IMR-90 (cell line): ENCODE measurements around the gene FGB. TPM values are rescaled to one million over a fixed set of nuclear protein-coding genes. Genes with fewer than 3 reads are reported as not detected.

ENCODE experiments used
- ATAC-seq: fragments of 200-7000 bp; cut with Tn5 transposase; 2 replicates; pipeline ENCODE4 v1.9.1; 2020; ENCODE audit warnings: low read depth, mild to moderate bottlenecking, moderate library complexity
- BruUV-seq: library from RNA; stranded (reverse); fragments of 400-500 nt; replicated peaks from 2 replicates; lab custom pipeline; 2021; lab: Mats Ljungman, UMichigan
- CTCF ChIA-PET: fragments of 300-600 bp; formaldehyde crosslinking; extraction: SDS; loops from one replicate; lab custom pipeline; 2021; ENCODE audit warnings: antibody characterized with exemption; lab: Yijun Ruan, JAX
- POLR2A ChIA-PET: fragments of 300-600 bp; sonication (Branson Sonifier 250); formaldehyde crosslinking; loops from one replicate; lab custom pipeline; 2022; ENCODE audit warnings: antibody characterized with exemption; ENCODE audit not compliant: unreplicated experiment; lab: Charles Lee
- DNase-seq: peaks from one replicate; pipeline ENCODE4 v3.0.0; 2013
- H2AFZ ChIP-seq: replicated peaks from 2 replicates; pipeline ENCODE3; 2013; ENCODE audit warnings: low read length, mild to moderate bottlenecking; ENCODE audit not compliant: poor library complexity
- H2AK5ac ChIP-seq: 2 replicates; pipeline ENCODE4 v1.6.1; 2013; ENCODE audit warnings: low read depth, low read length, inconsistent platforms
- H2AK9ac ChIP-seq: replicated peaks from 2 replicates; pipeline ENCODE3; 2013; ENCODE audit warnings: mild to moderate bottlenecking, low read depth, low read length, moderate library complexity; ENCODE audit not compliant: poor library complexity
- H2BK120ac ChIP-seq: 2 replicates; pipeline ENCODE4 v1.6.1; 2013; ENCODE audit warnings: low read depth, low read length, inconsistent platforms
- H2BK15ac ChIP-seq: 3 replicates; pipeline ENCODE4 v1.6.1; 2013; ENCODE audit warnings: low read depth, low read length, inconsistent platforms
- H2BK20ac ChIP-seq: 2 replicates; pipeline ENCODE4 v1.6.1; 2013; ENCODE audit warnings: low read depth, mild to moderate bottlenecking, inconsistent platforms, low read length, moderate library complexity
- H2BK5ac ChIP-seq: 2 replicates; pipeline ENCODE4 v1.6.1; 2013; ENCODE audit warnings: mild to moderate bottlenecking, low read depth, low read length, inconsistent platforms; ENCODE audit not compliant: poor library complexity, severe bottlenecking
- H3K14ac ChIP-seq: replicated peaks from 2 replicates; pipeline ENCODE4 v1.6.1; 2013; ENCODE audit warnings: low read depth, low read length, inconsistent platforms
- H3K18ac ChIP-seq: 2 replicates; pipeline ENCODE4 v1.6.1; 2013; ENCODE audit warnings: low read depth, low read length, control low read depth
- H3K23ac ChIP-seq: 2 replicates; pipeline ENCODE4 v1.6.1; 2013; ENCODE audit warnings: low read depth, low read length, inconsistent platforms
- H3K27ac ChIP-seq: 2 replicates; pipeline ENCODE4 v1.5.1; 2013; ENCODE audit warnings: mild to moderate bottlenecking, control low read depth, low read length; ENCODE audit not compliant: insufficient read depth
- H3K27me3 ChIP-seq: 2 replicates; pipeline ENCODE4 v1.6.1; 2013; ENCODE audit warnings: low read length; ENCODE audit not compliant: control insufficient read depth, insufficient read depth
- H3K36me3 ChIP-seq: 2 replicates; pipeline ENCODE4 v1.6.1; 2013; ENCODE audit warnings: low read length, mixed read lengths; ENCODE audit not compliant: control insufficient read depth, insufficient read depth
- H3K4ac ChIP-seq: 2 replicates; pipeline ENCODE4 v1.6.1; 2013; ENCODE audit warnings: low read depth, low read length, inconsistent platforms
- H3K4me1 ChIP-seq: 2 replicates; pipeline ENCODE4 v1.6.1; 2013; ENCODE audit warnings: low read length, mixed read lengths; ENCODE audit not compliant: control insufficient read depth, insufficient read depth
- H3K4me2 ChIP-seq: 2 replicates; pipeline ENCODE4 v1.6.1; 2013; ENCODE audit warnings: low read depth, mild to moderate bottlenecking, control low read depth, low read length, moderate library complexity
- H3K4me3 ChIP-seq: 2 replicates; pipeline ENCODE4 v1.5.1; 2013; ENCODE audit warnings: low read depth, mild to moderate bottlenecking, control low read depth, low read length, moderate library complexity; ENCODE audit not compliant: insufficient read depth
- H3K56ac ChIP-seq: 2 replicates; pipeline ENCODE4 v1.6.1; 2013; ENCODE audit warnings: low read length, inconsistent platforms; ENCODE audit not compliant: insufficient read depth; ENCODE audit errors: extremely low read depth
- H3K79me1 ChIP-seq, 2 experiments: 2 replicates each; pipeline ENCODE4 v1.6.1; 2013; ENCODE audit warnings: low read length in 2 of 2, inconsistent platforms in 1 of 2, low read depth in 1 of 2
- H3K9ac ChIP-seq: 2 replicates; pipeline ENCODE4 v1.6.1; 2013; ENCODE audit warnings: low read depth, low read length, control low read depth
- H3K9me1 ChIP-seq: 2 replicates; pipeline ENCODE4 v1.6.1; 2013; ENCODE audit warnings: low read length, inconsistent platforms; ENCODE audit not compliant: insufficient read depth
- H3K9me3 ChIP-seq: 2 replicates; pipeline ENCODE4 v1.6.1; 2013; ENCODE audit warnings: low read length; ENCODE audit not compliant: control insufficient read depth, insufficient read depth
- H4K20me1 ChIP-seq: 2 replicates; pipeline ENCODE4 v1.6.1; 2013; ENCODE audit warnings: low read length, inconsistent platforms; ENCODE audit not compliant: insufficient read depth
- H4K5ac ChIP-seq: 2 replicates; pipeline ENCODE4 v1.6.1; 2013; ENCODE audit warnings: mild to moderate bottlenecking, low read depth, low read length, control low read depth
- H4K8ac ChIP-seq, 2 experiments: 2 replicates each; pipeline ENCODE4 v1.6.1; 2013; ENCODE audit warnings: low read depth in 2 of 2, low read length in 2 of 2, control low read depth in 1 of 2, inconsistent platforms in 1 of 2
- H4K91ac ChIP-seq: 2 replicates; pipeline ENCODE4 v1.6.1; 2013; ENCODE audit warnings: low read depth, low read length, inconsistent platforms; ENCODE audit not compliant: insufficient read depth
- BHLHE40 ChIP-seq: fragments of 150-350 bp; IDR thresholded peaks from 2 replicates; pipeline ENCODE4 v1.6.1; 2016; ENCODE audit warnings: mild to moderate bottlenecking, low read depth, low read length
- CEBPB ChIP-seq: IDR thresholded peaks from 2 replicates; pipeline ENCODE4 v1.6.1; 2012; ENCODE audit warnings: low read depth, low read length, improper control_type of control experiment
- MAZ ChIP-seq: IDR thresholded peaks from 2 replicates; pipeline ENCODE4 v1.6.1; 2012; ENCODE audit warnings: low read depth, mild to moderate bottlenecking, low read length, improper control_type of control experiment, moderate library complexity, borderline replicate concordance
- MXI1 ChIP-seq: IDR thresholded peaks from 2 replicates; pipeline ENCODE4 v1.6.1; 2012; ENCODE audit warnings: low read depth, mild to moderate bottlenecking, low read length, moderate library complexity, borderline replicate concordance
- NFE2L2 ChIP-seq: fragments of 150-350 bp; IDR thresholded peaks from 2 replicates; pipeline ENCODE4 v1.6.1; 2016; ENCODE audit warnings: low read depth, mild to moderate bottlenecking, low read length
- RCOR1 ChIP-seq: IDR thresholded peaks from 2 replicates; pipeline ENCODE4 v1.6.1; 2012; ENCODE audit warnings: mild to moderate bottlenecking, low read length, improper control_type of control experiment; ENCODE audit not compliant: insufficient replicate concordance
- RFX5 ChIP-seq: IDR thresholded peaks from 2 replicates; pipeline ENCODE4 v1.8.0; 2012; ENCODE audit warnings: low read depth, mild to moderate bottlenecking, low read length, moderate library complexity
- WGBS, 2 experiments: methylation state at CpG; one replicate each; pipeline versions ENCODE4 v1.1.5 to v1.1.7; 2013; ENCODE audit warnings: missing lambda C conversion rate in 2 of 2; ENCODE audit not compliant: insufficient read length in 1 of 2; ENCODE audit errors: extremely low coverage in 2 of 2; 5-methylcytosine and 5-hydroxymethylcytosine counted together
- dilution Hi-C: fragments of 300-500 bp; cut with HindIII; formaldehyde crosslinking; loops from one replicate; pipeline ENCODE4 v1.14.3; 2018; ENCODE audit warnings: low sequenced_read_pairs; ENCODE audit not compliant: unreplicated experiment
- in situ Hi-C: fragments of 300-500 bp; cut with MboI; formaldehyde crosslinking; loops from 3 replicates; pipeline ENCODE4 v1.14.3; 2019; ENCODE audit warnings: low sequenced_read_pairs, inconsistent platforms, mixed read lengths
- intact Hi-C: fragments of 100-400 bp; cut with micrococcal nuclease; formaldehyde crosslinking; loops from 2 replicates; pipeline ENCODE4 v1.10.0; 2022
- polyA plus RNA-seq, 3 experiments: library from polyadenylated mRNA; depleted of rRNA; stranded (reverse); fragments of >200 nt; gene quantifications; 2 replicates each; pipeline ENCODE4 v1.2.3, GENCODE V29; 2012; ENCODE audit warnings: low replicate concordance in 1 of 3
- total RNA-seq: library from RNA; depleted of rRNA; stranded (reverse); fragments of >200 nt; gene quantifications from 2 replicates; pipeline ENCODE4 v1.2.3, GENCODE V29; 2012
- TF ChIP-seq, protein P1 (sequence below): conservative IDR thresholded peaks from 2 replicates; pipeline ENCODE4 v1.5.1; 2012; ENCODE audit warnings: mild to moderate bottlenecking, low read depth, low read length, improper control_type of control experiment
- TF ChIP-seq, protein P2 (sequence below): fragments of 150-350 bp; IDR thresholded peaks from 2 replicates; pipeline ENCODE4 v1.6.1; 2017; ENCODE audit warnings: mild to moderate bottlenecking, antibody characterized with exemption, low read length, low read depth

Gene FGB
- total and polyA plus RNA-seq, 2 of the 4 experiments (the other 2 are of a cell fraction) = not detected

DNA sequence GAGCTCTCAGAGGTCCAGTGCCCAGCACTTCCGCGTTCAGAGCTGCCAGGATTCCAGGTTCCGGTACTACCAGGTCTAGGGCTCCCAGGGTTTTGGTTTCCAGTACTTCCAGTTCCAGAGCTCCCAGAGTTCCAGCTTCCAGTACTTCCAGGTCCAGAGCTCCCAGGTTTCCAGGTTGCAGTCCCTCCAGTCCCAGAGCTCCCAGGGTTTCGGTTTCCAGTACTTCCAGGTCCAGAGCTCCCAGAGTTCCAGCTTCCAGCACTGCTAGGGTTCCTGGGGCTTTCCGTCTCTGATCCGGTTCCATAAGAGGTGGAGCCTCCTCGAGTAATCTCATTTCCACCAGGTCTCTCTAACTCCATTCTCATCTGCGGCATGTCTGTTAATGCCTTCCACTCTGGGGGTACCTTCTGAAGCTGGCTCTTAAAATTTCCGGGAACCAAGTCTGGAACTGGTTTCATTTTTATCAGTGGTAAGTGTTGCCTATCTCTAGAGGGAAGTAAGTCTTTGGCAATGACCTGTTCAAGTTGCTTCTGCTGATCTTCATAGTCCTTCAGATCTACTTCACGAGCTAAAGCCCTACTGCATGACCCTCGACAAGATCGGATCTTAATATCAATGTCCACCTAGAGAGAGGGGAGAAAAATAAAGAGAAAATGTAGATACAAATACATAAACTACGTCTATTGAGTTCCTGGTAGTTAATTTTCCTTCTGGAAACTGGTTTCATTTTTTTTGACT, 23.7 kb downstream of the FGB start:
- no peak overlapping the region for H3K27ac ChIP-seq
- H3K9me1 ChIP-seq = no peaks in the 10 kb centered on the region
- no peaks in the 10 kb centered on the region for H3K4me1 ChIP-seq
- H3K9ac ChIP-seq = no peak overlapping the region
- BruUV-seq = no TSS peak
- DNase-seq = no peak
- POLR2A ChIA-PET = no interaction called here
- H4K8ac ChIP-seq = no peak overlapping the region
- dilution Hi-C loops (no loop called here), in situ Hi-C loops (no loop called here), intact Hi-C loops (no loop called here)
- H2AFZ ChIP-seq = no peak overlapping the region
- no peak overlapping the region for H3K4ac ChIP-seq
- no peak overlapping the region for H2BK20ac ChIP-seq
- H3K14ac ChIP-seq = no peak overlapping the region
- no peak for ATAC-seq
- CTCF ChIA-PET = interaction anchor here (1.2 kb wide), 1 partner anchor 9 kb away, joined by 7 read pairs; no protein-coding TSS in a partner anchor
- H3K36me3 ChIP-seq = no peaks in the 10 kb centered on the region
- H2BK120ac ChIP-seq = no peak overlapping the region
- TF ChIP-seq MXI1 = no peak
- TF ChIP-seq CEBPB = no peak
- no peak for TF ChIP-seq RFX5
- no peak for TF ChIP-seq BHLHE40
- TF ChIP-seq NFE2L2 = no peak
- no peak for TF ChIP-seq RCOR1
- TF ChIP-seq, protein P1, sequence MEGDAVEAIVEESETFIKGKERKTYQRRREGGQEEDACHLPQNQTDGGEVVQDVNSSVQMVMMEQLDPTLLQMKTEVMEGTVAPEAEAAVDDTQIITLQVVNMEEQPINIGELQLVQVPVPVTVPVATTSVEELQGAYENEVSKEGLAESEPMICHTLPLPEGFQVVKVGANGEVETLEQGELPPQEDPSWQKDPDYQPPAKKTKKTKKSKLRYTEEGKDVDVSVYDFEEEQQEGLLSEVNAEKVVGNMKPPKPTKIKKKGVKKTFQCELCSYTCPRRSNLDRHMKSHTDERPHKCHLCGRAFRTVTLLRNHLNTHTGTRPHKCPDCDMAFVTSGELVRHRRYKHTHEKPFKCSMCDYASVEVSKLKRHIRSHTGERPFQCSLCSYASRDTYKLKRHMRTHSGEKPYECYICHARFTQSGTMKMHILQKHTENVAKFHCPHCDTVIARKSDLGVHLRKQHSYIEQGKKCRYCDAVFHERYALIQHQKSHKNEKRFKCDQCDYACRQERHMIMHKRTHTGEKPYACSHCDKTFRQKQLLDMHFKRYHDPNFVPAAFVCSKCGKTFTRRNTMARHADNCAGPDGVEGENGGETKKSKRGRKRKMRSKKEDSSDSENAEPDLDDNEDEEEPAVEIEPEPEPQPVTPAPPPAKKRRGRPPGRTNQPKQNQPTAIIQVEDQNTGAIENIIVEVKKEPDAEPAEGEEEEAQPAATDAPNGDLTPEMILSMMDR = no peak
- TF ChIP-seq MAZ = no peak
- TF ChIP-seq, protein P2, sequence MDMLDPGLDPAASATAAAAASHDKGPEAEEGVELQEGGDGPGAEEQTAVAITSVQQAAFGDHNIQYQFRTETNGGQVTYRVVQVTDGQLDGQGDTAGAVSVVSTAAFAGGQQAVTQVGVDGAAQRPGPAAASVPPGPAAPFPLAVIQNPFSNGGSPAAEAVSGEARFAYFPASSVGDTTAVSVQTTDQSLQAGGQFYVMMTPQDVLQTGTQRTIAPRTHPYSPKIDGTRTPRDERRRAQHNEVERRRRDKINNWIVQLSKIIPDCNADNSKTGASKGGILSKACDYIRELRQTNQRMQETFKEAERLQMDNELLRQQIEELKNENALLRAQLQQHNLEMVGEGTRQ = no peak
- H2AK9ac ChIP-seq = no peak overlapping the region
- H4K91ac ChIP-seq = no peak overlapping the region
- no peak overlapping the region for H3K56ac ChIP-seq
- H2BK5ac ChIP-seq = no peak overlapping the region
- no peak overlapping the region for H4K5ac ChIP-seq
- H3K79me1 ChIP-seq = no peaks in the 10 kb centered on the region
- H3K4me3 ChIP-seq = no peak overlapping the region
- H2BK15ac ChIP-seq = no peak overlapping the region
- no peaks in the 10 kb centered on the region for H3K27me3 ChIP-seq
- H3K23ac ChIP-seq = no peak overlapping the region
- no peak overlapping the region for H3K18ac ChIP-seq
- no peak overlapping the region for H3K4me2 ChIP-seq
- WGBS, 2 experiments = no CpG with 5 or more reads among the region's 13 CpGs
- H4K20me1 ChIP-seq = no peaks in the 10 kb centered on the region
- H3K9me3 ChIP-seq = no peaks in the 10 kb centered on the region
- no peak overlapping the region for H2AK5ac ChIP-seq
